D341Med (cell line): ENCODE measurements around the gene MAP1B.

Experiments used
- DNase-seq: peaks from one replicate; pipeline ENCODE4 v3.0.0; 2012; ENCODE audit warnings: low spot score

The MAP1B gene

DNA sequence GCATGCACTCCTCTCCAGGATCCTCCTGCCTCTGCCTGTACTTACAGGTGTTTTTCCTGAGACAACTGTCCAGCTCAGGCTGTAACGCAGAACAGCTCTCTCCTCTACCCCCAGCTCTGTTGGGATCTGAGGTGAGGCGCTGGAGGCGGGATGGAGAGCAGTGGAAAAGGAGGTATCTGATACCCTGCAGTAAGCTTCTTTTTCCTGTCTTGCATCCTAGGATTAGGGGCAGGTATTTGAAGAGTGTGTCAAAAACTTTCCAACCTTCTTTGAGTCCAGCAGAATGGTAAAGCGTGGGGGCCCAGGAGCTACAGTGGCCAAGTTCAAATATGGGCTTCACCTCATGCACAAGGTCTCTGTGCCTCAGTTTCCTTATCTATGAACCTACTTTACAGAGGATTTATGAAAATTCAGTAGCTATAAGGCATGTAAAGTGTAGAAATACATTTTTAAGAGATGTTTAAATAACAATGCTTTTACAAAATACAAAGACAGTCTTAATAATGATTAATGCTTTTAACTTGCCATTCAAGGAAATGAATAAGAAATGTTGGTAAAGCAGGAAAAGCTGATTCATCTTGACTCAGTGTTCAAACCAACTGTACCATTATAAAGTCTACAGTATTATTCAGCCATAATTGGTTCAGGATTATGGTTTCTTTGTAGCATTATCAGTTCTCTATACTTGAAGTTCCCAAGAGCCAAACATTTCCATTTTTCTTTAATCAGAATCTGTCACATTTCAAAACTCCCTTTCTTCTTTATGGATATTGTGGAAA, 26.1 kb downstream of the MAP1B start:
- DNase-seq, result no peak

DNA sequence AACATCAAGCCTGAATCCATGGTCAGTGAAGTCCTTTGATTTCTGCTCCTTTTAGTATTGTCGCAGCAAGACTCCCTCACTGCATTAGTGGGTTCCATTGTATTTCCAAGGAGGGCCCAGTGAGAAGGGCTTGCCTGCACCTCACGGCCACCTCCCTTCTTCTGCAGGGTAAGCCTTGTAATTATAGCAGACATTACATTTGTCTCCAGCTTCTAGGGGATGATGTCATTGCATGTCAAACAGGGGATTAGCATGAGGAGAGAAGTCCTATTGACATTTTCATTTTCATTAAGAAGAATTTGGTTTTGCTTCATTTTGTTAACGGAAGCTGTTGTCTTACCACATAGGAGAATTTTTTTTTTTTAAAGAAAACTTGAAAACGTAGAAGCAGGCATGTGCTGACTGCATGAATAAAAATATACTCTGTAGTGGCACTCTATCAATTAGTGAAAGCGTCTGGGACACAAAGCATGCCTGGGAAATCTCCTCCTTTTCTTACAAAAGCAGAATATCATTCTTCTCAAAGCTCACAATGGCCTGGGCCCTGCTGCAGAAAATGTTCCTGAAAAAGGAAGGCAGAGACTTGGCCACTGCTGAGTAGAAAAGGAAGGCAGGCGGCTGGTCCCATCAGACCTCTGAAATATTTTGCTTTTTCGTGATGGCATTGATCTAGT, 27.1 kb downstream of the MAP1B start:
- peak; percentile 60 for DNase-seq

DNA sequence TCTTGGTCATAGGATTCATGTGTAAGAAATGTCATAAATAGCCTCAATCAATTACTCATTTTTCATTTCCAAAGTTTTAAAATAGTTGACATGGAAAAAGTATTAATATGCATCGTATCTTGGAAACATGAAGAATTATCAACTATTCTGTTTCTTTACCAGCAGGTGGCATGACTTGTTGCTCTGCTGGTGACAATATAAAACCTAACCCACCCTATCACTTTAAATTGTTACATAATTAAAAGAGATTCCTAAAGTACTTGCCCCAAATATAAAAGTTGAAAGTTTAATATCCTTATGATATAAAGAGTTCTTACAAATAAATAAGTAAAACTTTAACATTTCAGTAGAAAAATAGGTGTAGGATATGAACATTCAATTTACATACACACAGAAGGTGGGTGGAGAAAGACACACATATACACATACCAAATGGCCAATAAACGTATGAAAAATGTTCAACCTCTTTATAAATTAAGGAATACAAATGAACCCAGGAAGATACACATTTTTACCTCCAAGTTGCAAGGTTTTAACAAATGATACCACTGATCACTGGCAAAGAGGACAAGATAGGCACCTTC, 30.6 kb downstream of the MAP1B start:
- no peak for DNase-seq

DNA sequence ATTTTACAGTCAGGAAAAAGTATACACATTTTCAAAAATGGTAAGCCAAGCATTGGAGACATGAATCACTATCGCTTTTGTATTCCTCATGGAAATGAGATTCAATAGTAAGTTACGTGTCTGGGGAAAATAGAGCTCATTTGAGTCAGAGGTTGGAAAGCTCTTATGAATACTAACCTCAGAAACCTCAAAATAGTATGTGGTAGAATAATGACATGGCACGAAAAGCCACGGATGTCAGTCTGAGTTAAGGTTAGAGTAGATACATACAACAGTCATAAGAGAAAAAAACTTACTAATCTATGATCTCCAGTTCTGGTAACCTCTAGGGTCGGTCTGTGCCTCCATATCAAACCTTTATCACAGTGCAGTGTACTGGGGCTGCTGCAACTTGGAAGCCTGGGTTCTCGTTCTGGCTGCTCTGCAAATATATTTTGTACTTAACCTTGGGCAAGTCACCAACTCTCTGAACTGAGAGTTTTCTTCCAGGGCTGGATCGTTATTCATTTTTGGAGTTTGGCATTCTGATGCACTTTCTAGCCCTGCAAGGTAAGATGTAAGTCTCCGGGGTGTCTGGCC, 31.8 kb downstream of the MAP1B start:
- DNase-seq, result no peak

DNA sequence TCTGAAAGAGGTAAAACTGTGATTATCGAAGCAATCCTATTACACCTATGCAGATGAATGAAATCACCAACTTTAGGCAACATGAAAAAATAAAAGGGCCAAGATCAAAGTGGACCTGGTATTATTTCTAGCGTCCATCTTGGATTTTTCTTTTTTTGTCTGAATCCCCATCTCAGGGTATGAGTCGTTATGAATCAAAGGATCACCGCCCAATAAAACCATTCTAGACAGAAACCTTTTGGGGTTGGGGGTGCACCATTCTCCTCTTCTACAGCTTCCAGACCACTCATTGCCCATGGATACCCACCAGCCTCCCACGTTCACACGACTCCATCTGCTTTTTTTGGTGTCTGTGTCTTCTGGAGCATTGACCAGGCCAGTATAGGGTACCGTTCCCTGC, 33.4 kb downstream of the MAP1B start:
- DNase-seq, result no peak

DNA sequence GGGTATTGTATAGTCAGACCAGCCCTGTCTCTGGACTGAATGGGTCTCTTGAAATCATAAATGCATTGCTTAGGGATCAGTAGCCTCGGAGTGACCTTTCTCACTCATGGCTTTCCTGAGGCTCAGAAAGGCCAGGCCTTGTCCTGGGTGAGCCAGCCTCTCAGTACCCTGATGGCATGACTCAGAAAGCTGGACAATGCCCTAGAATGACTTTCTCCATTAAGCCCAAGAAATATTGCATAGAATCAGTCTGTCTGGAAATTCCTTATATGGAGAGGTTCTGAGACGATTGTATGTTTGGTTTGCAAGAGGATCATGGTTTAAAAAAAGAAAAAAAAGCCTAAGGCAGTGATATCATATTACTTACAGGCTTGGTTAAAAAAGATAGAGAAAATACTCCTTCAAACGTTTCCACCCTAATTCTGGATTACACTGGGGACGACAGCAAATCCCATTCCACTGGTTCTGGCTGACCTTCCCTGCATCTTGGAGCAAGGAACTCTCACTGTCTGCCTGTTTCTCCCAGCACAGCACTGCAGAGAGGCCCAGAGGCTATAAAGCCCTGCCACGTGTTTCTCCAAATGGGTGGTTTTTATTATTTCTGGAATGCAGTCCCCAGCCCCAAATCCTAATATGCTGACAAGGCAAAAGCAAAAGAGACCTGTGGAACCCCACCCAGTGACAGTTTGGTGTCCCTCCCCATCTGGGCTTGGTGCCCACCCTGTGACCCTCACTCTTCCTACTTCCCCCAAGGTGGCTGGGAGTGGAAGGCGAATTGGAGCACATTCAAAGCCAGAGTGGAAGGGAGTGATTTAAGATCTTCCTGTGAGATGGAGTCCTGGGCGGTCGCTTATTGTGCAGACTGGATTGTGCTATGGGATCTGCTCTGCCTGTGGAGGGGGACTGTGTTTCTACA, 34.4 kb downstream of the MAP1B start:
- DNase-seq, result no peak

DNA sequence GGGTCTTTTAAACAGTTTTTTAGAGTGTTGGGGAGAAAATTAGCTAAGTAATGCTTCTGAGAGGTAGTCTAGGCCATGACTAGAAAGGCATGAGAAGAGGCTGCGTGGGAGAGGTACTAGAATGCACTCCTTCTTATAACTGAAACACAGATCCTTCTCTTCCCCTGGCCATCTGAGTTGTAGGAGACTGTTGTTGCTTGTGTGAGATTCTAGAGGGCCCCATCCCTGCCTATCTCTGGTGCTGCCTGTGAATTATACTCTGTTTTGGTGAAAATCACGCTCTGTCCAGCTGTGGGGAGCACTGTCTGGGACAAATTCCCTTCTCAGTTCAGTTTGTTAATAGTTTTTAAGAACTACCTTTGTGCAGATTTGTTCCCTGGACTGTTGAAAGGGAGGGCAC, 37.5 kb downstream of the MAP1B start:
- no peak for DNase-seq

DNA sequence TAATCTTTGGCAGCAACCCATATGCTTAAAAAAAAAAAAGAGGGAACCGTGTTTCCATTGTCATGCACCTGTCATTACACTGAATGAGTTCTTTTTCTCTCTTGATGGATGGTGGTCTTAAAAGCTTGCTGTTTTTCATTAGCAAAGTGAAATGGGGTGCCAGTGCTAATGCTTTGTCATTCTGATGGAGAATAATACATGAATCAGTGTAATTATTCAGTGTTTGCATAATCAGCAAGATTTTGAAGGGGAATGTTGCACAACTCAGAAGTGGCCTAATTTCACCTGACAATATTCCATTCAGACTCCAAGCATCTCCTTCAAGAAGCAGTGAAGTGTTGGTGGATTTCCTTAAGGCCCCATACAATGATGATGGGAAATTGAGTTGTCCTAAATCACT, 38.1 kb downstream of the MAP1B start:
- no peak for DNase-seq

DNA sequence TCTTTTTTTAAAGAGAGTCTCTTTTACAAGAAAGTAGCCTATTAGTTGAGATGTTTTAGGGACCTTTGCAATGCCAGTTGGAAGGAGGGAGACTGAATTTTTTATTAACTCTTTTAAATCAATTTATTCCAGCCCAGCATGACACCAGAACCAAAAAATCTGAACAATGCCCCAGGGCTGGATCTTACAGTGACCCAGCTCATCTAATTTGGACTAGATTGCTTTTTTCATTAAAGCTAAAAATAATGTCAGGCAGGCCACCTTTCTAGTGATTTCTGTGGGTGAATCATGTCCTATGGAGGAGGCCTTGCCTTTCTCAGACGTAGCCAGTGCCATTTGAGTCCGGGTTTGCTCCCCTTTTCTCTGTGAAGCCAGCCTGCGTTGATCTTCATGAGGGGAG, 38.8 kb downstream of the MAP1B start:
- DNase-seq, result no peak

DNA sequence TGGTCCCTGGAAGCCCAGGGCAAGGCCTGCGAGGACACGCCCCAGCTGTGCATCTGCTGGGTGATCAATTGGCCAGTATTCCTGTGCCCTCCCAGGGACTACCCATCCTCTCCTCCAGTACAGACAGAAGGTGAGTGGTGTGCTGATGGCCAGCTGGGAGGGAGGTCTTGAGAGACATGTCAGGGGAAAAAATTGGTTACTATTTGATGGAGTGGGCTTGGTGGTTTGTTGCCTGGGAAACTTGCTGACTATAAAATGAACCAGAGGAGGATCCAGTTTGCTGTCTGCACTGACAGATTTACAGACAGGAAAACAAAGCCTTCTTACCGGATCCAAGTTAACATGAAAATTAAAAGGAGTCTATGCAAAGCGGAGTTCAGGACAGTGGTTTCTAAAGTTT, 40.3 kb downstream of the MAP1B start:
- DNase-seq, result no peak

DNA sequence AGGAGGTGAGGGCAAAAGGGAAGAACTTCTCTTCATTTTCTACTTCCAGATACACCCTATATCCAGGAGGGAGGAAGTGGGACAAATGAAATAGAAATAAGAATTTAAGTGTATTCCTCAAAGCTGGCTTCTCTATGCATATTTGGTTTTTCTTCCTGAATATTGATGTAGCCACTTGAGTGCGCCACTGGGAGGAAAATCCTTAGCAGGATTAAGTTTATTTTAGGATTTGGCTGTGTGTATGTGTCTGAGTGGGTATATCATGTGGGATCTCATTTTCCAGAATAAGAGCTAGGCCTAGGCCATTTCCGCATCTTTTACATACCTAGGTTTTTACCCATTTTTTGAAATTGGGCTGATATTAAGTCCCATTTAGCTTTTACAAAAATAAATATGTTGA, 42.5 kb downstream of the MAP1B start:
- DNase-seq, result no peak

DNA sequence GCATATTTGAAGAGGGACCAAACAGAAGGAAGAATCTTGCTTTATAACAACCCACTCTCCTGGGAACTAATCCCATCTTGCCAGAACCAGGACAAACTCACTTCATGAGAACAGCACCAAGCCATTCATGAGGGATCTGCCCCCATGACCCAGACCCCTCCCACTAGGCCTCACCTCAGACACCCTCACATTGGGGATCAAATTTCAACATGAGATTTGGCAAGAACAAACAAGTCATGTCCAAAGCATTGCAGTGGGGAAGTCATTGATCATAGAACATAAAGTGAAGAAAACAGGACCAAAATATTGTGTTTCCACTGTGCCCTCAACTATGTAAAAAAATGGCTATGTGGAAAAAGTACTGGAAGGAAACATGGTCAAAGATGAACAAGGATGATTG, 43.9 kb downstream of the MAP1B start:
- DNase-seq, result no peak

DNA sequence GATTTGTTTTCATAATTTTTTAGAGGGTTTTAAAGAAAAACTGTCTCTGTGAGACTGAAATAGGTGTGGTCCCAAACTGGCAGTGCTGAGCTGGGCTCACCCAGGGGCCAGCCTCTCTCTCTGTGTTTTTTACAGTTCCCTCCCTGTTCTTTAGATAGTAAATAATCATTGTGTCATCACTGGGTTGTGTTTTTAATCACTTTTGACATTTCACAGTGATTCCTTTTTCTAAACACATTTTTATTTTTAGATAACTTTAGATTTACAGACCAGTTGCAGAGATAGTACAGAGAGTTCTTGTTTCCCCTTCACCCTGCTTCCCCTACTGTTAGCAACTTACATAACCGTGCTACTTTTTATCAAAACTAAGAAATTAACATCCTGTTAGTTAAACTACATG, 44.4 kb downstream of the MAP1B start:
- no peak for DNase-seq

DNA sequence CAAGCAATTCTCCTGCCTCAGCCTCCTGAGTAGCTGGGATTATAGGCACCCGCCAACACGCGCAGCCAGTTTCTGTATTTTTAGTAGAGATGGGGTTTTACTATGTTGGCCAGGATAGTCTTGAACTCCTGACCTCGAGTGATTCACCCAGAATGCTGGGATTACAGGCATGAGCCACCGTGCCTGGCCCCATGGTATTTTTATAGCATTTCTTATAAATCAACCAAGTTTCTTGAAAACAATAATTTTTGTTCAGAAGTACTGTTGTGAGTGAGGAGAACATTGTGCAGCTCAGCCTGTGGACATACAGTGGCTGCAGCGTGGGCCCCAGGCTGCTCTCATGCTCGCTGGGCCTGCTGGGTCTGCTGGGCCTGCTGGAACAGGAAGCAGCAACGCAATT, 45.3 kb downstream of the MAP1B start:
- DNase-seq, result no peak

DNA sequence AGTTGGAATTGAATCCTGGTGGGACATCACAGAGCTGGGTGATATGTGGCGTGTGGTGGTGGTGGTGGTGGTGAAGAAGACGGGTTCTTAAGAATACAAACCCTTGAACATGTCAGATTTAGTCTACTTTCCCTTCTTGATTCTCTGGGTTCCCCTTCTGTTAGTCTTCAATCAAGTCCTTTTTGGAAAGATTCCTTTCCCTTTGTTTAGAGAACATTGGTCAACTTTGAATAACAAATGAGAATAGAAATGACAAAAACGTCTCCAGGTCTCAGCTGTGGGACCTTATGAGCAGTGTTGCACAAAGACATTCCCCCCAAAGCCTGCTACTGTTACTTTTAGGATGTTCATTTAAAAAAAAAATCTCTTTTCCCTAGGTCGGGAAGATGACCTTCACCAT, 46.3 kb downstream of the MAP1B start:
- DNase-seq, result no peak

DNA sequence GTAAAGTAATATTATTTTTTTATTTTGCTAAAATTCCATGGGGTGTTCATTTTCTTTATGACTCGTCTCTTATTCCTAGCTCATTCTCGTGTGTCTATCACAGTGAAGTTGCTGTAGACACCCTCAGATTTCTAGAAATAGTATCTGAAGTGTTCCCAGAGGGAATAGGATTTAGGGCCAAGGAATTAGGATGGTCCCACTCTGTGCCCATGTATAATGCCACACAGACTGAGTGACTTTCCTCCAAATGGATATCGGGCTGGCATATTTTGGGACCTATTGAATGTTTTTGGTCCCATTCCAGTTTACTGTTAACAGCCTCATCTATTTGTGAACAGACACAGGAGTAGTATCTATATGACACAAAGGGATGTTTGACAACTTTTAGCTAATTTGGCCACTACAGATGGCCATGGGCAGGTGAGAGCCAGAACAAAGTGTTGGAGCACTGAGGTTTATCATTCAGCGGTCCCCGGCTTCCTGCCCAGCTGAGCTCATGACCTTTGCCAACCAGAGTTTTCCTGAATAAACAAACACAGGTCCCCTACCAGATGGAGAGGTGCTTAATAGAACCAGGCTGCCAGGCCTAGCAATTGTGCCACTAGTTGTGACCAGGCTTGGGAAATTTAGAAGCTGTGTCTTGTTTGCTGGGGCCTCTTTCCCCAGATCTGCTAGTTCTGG, 46.9 kb downstream of the MAP1B start:
- no peak for DNase-seq

DNA sequence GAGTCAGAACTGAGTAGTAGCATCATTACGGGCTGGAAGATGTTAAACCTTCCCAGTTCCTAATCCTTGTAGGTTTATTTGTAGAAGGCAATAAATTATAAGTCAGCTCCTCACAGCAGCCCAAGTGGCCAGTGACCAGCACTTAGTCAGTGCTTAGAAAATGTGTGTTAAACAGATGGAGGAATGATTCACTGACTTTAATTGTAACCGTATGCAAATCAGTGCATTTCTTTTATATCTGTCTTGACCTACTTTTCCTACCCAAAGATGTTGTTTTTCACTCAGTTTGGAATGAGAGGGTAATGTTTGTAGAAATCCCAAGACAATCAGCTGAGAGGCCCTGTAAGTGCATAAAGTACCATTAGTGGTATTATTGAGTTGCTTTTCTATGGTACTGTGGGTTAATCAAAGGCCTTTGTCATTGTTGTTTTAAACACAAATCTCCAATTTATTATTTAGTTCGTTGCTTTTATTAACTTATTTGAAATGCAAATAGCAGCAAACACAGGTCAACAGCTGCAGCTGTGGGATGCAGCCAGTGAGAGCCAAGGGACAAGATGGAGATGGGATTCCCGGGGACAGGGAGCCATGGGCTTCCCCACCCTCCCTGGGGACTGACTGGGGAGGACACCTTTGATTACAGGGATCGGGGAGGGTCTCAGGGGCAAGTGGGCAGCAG, 49.8 kb downstream of the MAP1B start:
- DNase-seq, result no peak

DNA sequence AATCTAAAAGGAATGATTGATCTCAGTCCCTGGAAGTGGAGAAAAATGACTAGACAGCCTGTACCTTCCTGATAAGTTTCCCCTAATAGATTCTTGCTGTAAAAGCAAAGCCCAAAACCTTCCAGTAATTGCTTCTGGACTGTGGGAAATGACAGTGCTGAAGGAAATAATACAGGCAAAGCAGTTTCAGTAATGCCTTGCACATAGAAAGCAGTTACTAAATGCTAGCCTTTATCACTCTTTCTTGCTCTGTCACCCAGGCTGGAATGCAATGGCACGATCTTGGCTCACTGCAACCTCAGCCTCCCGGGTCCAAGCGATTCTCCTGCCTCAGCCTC, 50.3 kb downstream of the MAP1B start:
- DNase-seq, result no peak

DNA sequence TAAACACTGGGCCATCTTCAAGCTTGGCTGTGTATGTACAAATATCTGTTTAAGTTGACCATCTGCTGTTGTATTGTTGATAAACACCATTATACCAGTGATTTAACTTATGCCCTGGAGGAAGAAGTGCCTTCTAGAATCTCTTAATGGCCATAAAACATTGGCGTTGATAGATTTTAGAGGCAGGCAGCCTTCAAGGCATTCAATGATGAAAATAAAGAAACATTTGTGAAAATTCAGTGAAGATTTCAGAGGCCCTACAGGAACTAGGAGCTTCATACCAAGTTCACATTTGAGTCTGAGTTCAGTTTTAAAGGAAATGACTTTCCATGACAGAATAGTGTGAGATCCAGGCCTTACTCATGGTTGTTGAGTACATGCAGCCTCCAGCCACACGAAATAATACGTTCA, 52.2 kb downstream of the MAP1B start:
- no peak for DNase-seq

DNA sequence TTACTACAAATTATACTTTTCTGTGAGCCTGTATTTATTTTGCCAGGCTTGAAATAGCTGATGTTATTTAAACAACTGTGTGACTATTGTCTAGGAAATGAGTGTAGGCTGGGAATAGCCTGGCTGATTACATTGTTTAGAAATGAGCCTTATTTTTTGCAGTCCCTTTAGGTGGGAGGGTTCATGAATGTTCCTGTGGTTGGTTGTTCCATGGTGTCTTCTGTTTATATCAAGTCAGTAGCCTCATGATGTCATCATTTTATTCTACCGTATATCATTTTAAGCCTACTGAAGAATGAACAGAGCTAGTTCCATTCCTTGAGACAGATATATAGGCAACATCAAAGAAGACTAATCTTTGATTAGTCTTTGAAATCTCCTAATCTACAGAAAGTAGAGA, 53.1 kb downstream of the MAP1B start:
- DNase-seq, result no peak

DNA sequence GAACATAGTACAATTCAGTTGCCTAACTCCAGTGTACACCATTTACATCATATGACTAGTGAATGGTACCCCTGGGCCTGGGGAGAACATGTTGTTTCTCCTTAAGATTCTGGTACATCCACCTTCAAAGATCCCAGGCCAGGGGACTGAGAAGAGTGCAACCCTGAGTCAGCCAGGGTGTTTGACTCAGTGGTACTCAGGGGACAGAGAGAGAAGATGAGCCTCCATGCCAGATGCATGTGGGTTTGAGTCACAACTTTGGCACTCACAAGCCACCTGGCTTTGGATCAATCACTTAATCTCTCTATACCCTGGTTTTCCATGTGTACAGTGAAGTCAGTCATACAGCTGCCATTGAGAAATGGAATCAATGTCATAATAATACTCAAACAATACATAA, 53.7 kb downstream of the MAP1B start:
- DNase-seq, result no peak
